HG02884 (cell line): ENCODE results near the gene POLA1.
"Not testable (repeated sequence)": the region's sequence is repeated elsewhere in the genome, so short reads cannot be mapped to it uniquely, and the experiment has no call there.

Experiments
- ATAC-seq: cut with Tn5 transposase; IDR thresholded peaks from one replicate; pipeline ENCODE4 v1.9.1; 2021; ENCODE audit warnings: mild to moderate bottlenecking, moderate library complexity; ENCODE audit not compliant: unreplicated experiment

Gene POLA1

GRCh38 chrX:24782011-24782410 lies 88.3 kb downstream of the POLA1 start:
- no peak for ATAC-seq

GRCh38 chrX:24789047-24789446 lies 95.3 kb downstream of the POLA1 start:
- ATAC-seq: no peak

- no peak for ATAC-seq
Observed at GRCh38 chrX:24790166-24790565, 96.4 kb downstream of the POLA1 start.

GRCh38 chrX:24796204-24796603 lies 102.5 kb downstream of the POLA1 start:
- no peak for ATAC-seq

DNA sequence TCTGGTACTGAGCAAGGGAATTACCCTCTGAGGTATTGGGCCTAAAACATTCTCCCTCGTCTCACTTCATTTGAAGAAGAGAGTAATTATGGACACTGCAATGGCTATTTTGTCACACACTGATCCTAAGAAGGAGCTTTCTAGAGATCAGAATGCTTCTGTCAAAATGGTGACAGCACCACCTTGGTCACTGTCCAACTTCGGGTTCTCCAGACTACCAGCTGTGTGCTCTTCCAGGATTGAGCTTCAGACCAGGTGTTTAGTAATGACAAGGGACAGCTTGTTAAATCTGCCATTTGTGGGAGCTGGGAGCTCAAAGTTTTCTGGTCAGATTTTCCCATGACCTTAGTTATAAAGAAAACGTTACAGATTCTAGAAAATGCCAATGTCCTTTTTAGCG lies 105.4 kb downstream of the POLA1 start:
- no peak for ATAC-seq

- no peak for ATAC-seq
Observed at GRCh38 chrX:24799565-24799964, 105.8 kb downstream of the POLA1 start.

GRCh38 chrX:24805201-24805600 lies 111.5 kb downstream of the POLA1 start:
- ATAC-seq: no peak

DNA sequence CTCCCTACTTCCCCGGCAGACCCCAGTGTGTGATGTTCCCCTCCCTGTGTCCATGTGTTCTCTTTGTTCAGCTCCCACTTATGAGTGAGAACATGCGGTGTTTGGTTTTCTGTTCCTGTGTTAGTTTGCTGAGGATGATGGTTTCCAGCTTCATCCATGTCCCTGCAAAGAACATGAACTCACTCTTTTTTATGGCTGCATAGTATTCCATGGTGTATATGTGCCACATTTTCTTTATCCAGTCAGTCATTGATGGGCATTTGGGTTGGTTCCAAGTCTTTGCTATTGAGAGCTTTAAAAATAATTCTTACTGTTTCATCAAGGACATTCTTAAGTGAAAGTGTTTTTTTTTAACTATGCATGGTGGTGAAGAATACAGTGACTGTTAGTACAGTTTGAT lies 126.1 kb downstream of the POLA1 start:
- not testable (repeated sequence) for ATAC-seq

- no peak for ATAC-seq
Observed at GRCh38 chrX:24828147-24828546, 134.4 kb downstream of the POLA1 start.

GRCh38 chrX:24828600-24828999 lies 134.9 kb downstream of the POLA1 start:
- no peak for ATAC-seq

DNA sequence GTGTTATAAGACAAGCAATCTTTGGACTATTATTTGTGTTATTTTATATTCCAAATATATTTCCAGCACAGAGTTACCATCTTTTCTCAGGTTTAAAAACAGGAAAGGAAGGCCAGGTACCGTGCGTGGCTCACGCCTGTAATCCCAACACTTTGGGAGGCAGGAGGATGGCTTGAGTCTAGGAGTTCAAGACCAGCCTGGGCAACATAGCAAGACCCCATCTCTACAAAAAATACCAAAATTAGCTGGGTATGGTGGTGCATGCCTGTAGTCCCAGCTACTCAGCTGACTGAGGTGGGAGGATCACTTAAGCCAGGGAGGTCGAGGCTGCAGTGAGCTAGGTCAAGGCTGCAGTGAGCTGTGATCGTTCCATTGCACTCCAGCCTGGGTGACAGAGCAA lies 140.0 kb downstream of the POLA1 start:
- ATAC-seq: no peak

- no peak for ATAC-seq
Observed at GRCh38 chrX:24837966-24838365, 144.2 kb downstream of the POLA1 start.

- ATAC-seq: no peak
Observed at GRCh38 chrX:24838629-24839028, 144.9 kb downstream of the POLA1 start.

- ATAC-seq: no peak
Observed at GRCh38 chrX:24839331-24839730, 145.6 kb downstream of the POLA1 start.

- ATAC-seq: no peak
Observed at GRCh38 chrX:24842486-24842885, 148.8 kb downstream of the POLA1 start.

DNA sequence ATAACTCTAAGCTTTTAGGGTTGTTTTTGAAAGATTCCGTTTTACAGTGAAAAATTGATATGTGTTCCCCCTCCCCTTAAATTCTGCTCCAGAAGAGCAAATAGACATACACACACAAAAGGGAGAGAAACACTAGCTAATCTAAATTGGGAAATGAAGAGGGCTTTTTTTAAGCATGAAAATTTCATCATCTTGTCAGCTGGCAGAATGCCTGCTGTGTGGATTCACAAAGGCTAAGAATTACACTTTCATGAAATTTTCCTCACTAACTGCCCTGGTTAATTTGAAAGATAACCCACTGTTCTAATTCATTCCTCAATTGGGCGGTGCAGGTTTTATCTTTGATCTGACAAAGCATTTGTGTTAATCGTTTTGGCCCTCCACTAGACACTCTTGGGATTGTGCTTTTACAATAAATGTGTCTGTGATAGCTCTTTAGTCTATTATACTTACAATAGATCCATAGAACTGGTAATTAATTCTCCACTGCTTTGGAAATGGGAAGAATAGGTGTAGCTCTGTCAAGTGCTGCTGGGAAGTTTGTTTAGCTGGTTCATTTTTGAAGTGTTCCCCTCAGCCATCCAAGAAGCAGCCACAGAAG lies 152.9 kb downstream of the POLA1 start:
- no peak for ATAC-seq

DNA sequence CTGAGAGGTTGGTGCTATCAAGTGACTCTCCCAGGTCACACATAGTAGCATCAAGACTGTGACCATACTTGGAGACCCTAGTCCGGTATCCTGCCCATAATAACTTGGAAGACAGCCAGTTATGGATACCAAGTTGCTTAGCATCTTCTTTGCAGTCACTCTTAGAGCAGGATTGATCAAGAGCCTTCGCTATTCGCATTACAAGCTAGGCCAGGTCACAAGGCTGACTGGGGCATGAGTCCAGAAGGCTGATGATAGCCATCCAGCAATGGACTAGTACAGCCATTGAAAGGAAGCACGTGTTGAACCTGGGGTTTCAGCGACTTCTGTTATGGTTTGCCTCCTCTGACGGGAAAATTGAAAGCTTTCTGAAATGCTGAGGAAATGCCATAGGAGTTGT lies 157.6 kb downstream of the POLA1 start:
- ATAC-seq: no peak

DNA sequence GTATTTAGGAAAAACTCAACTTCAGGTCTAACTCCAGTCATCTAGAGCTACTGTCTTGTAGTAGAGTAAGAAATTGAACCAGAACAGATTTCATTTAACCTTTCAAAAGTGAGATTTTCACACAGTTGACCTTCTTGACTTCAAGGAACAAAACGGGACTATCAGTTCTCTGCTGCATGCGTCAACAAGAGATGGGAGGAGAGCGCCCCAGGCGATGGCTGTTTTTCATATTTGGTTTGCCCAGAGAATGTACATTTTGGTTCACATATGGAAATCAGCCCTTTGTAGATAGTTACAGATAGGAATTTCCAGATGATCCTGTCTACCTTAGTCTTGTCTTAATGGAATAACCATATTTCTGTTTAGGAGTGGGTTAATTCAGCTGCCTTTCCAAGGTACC lies 158.1 kb downstream of the POLA1 start:
- no peak for ATAC-seq

GRCh38 chrX:24858004-24858746 lies 164.5 kb downstream of the POLA1 start:
- ATAC-seq: no peak

GRCh38 chrX:24859211-24859841 lies 165.6 kb downstream of the POLA1 start:
- ATAC-seq: no peak

DNA sequence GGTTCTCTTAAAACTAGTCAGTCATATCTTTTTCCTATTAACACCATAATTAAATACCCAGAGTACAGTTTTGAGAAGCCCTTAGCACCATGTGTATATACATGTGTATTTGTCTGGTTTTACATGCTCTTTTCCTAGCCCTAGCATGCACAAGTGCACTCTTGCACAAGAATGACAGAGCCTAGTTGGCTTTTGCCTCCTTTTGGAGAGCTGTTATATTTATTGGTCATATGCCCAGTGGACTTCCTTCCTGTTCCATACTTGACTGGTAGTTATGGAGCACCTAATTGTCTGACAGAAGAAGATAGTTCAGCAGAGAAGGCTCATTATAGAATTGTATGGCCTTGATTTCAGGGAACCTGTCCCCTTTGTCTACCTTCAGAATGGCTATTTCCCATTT lies 166.4 kb downstream of the POLA1 start:
- ATAC-seq: no peak

DNA sequence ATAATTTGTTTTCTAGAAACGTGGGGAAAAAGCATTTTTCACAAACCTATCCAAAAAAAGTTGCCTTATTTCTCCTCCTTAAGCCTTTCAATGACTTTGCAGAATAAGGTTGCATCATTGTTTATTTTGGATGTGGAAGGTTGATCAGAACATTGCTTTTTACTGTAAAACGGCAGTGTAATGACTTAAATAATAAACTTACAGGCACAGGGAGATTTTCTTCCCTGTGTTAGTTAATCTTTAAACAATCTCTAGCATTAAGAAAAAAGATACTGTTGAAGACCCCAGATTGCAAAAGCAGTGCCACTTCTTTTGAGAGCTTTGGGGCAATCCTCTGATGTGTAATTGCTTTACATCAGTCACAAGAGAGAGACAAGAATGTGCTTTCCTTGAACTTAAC lies 168.6 kb downstream of the POLA1 start:
- no peak for ATAC-seq
